ENCODE measurements around the gene MAPK8IP3.

The MAPK8IP3 gene

GRCh38 chr16:1680361-1680760 is 25.6 kb upstream of the MAPK8IP3 start:
- no peak for DNase-seq

GRCh38 chr16:1681032-1681431 is 25.0 kb upstream of the MAPK8IP3 start:
- no peak for DNase-seq

- DNase-seq, result no peak
These were observed 18.3 kb upstream of the MAPK8IP3 start for GRCh38 chr16:1687427-1688316.

GRCh38 chr16:1688807-1689560 is 17.0 kb upstream of the MAPK8IP3 start:
- no peak for DNase-seq

GRCh38 chr16:1689853-1690252 is 16.1 kb upstream of the MAPK8IP3 start:
- DNase-seq, result no peak

- DNase-seq, result no peak
These were observed 15.2 kb upstream of the MAPK8IP3 start for GRCh38 chr16:1690810-1691209.

- no peak for DNase-seq
These were observed 14.7 kb upstream of the MAPK8IP3 start for GRCh38 chr16:1691276-1691675.

GRCh38 chr16:1691956-1692355 is 14.0 kb upstream of the MAPK8IP3 start:
- no peak for DNase-seq

GRCh38 chr16:1696863-1697262 is 9.1 kb upstream of the MAPK8IP3 start:
- no peak for DNase-seq

GRCh38 chr16:1698680-1699079 is 7.3 kb upstream of the MAPK8IP3 start:
- no peak for DNase-seq

GRCh38 chr16:1700246-1700645 is 5.7 kb upstream of the MAPK8IP3 start:
- DNase-seq, result no peak

- DNase-seq, result no peak
These were observed 4.6 kb upstream of the MAPK8IP3 start for GRCh38 chr16:1701216-1701878.

GRCh38 chr16:1705324-1705687 is 689 bp upstream of the MAPK8IP3 start:
- DNase-seq, result peak; percentile 50

- DNase-seq, result peak; percentile 28
These were observed 594 bp downstream of the MAPK8IP3 start for GRCh38 chr16:1706386-1707192.

- peak; percentile 20 for DNase-seq
These were observed 1.3 kb downstream of the MAPK8IP3 start for GRCh38 chr16:1707193-1707790.

GRCh38 chr16:1708083-1708767 is 2.2 kb downstream of the MAPK8IP3 start:
- DNase-seq, result no peak

- DNase-seq, result no peak
These were observed 2.8 kb downstream of the MAPK8IP3 start for GRCh38 chr16:1708768-1709180.

GRCh38 chr16:1709356-1709755 is 3.4 kb downstream of the MAPK8IP3 start:
- DNase-seq, result no peak

- DNase-seq, result no peak
These were observed 5.0 kb downstream of the MAPK8IP3 start for GRCh38 chr16:1710811-1711507.

- no peak for DNase-seq
These were observed 6.8 kb downstream of the MAPK8IP3 start for GRCh38 chr16:1712791-1713261.

- DNase-seq, result no peak
These were observed 7.3 kb downstream of the MAPK8IP3 start for GRCh38 chr16:1713331-1713730.

Measured in activated CD4-positive, alpha-beta T cell treated with anti-CD3 and anti-CD28 coated beads, Interleukin-10, Interleukin-2, amounts not matched to agents 100 ng/mL and 50 ng/mL, durations not matched to agents 16 hours and 8 hours (primary cell).